T-helper 1 cell treated with Interleukin-12 subunit alpha and Interleukin-12 subunit beta and Interleukin-4 antibody, amounts not matched to agents 30 μg/mL and 1 μg/mL, for 36 hours (primary cell): Measurements from ENCODE around the gene PRKAG2.
"Not testable (repeated sequence)": the region's sequence is repeated elsewhere in the genome, so short reads cannot be mapped to it uniquely, and the experiment has no call there.

Experiments
- H3K27ac Mint-ChIP-seq: one replicate; pipeline ENCODE4 v1.8.0; 2021; ENCODE audit warnings: mild to moderate bottlenecking, mixed read lengths
- H3K27me3 Mint-ChIP-seq: one replicate; pipeline ENCODE4 v1.8.0; 2021; ENCODE audit warnings: low read depth, mixed read lengths
- H3K36me3 Mint-ChIP-seq: one replicate; pipeline ENCODE4 v1.8.0; 2021; ENCODE audit warnings: low read depth, mixed read lengths
- H3K4me1 Mint-ChIP-seq: one replicate; pipeline ENCODE4 v1.8.0; 2021; ENCODE audit warnings: low read depth, mixed read lengths
- H3K4me3 Mint-ChIP-seq: one replicate; pipeline ENCODE4 v1.8.0; 2021; ENCODE audit warnings: mild to moderate bottlenecking, moderate library complexity, mixed read lengths
- H3K9me3 Mint-ChIP-seq: one replicate; pipeline ENCODE4 v1.8.0; 2021; ENCODE audit warnings: mixed read lengths

PRKAG2 gene

GRCh38 chr7:151790830-151791620 lies 85.9 kb downstream of the PRKAG2 start:
- Mint-ChIP-seq H3K4me1 (no peaks in the 10 kb centered on the region), H3K27ac (no peak overlapping the region), H3K4me3 (no peak overlapping the region), H3K36me3 (no peaks in the 10 kb centered on the region), H3K27me3 (no peaks in the 10 kb centered on the region), H3K9me3 (no peaks in the 10 kb centered on the region)

GRCh38 chr7:151790095-151790829 lies 86.7 kb downstream of the PRKAG2 start:
- no peaks in the 10 kb centered on the region for H3K36me3 Mint-ChIP-seq
- H3K27ac Mint-ChIP-seq, result no peak overlapping the region
- H3K4me3 Mint-ChIP-seq, result no peak overlapping the region
- H3K27me3 Mint-ChIP-seq, result no peaks in the 10 kb centered on the region
- no peaks in the 10 kb centered on the region for H3K4me1 Mint-ChIP-seq
- no peaks in the 10 kb centered on the region for H3K9me3 Mint-ChIP-seq

GRCh38 chr7:151789380-151789947 lies 87.5 kb downstream of the PRKAG2 start:
- no peaks in the 10 kb centered on the region for H3K27me3 Mint-ChIP-seq
- no peaks in the 10 kb centered on the region for H3K4me1 Mint-ChIP-seq
- no peak overlapping the region for H3K27ac Mint-ChIP-seq
- no peaks in the 10 kb centered on the region for H3K36me3 Mint-ChIP-seq
- H3K9me3 Mint-ChIP-seq, result no peaks in the 10 kb centered on the region
- no peak overlapping the region for H3K4me3 Mint-ChIP-seq

GRCh38 chr7:151787348-151787747 lies 89.6 kb downstream of the PRKAG2 start:
- peaks cover 3% of the 10 kb centered on the region for H3K4me1 Mint-ChIP-seq
- no peak overlapping the region for H3K27ac Mint-ChIP-seq
- no peak overlapping the region for H3K4me3 Mint-ChIP-seq
- H3K27me3 Mint-ChIP-seq, result peaks cover 4% of the 10 kb centered on the region
- no peaks in the 10 kb centered on the region for H3K9me3 Mint-ChIP-seq
- no peaks in the 10 kb centered on the region for H3K36me3 Mint-ChIP-seq

GRCh38 chr7:151786936-151787335 lies 90.0 kb downstream of the PRKAG2 start:
- H3K9me3 Mint-ChIP-seq, result no peaks in the 10 kb centered on the region
- H3K4me1 Mint-ChIP-seq, result peaks cover 3% of the 10 kb centered on the region
- no peak overlapping the region for H3K27ac Mint-ChIP-seq
- H3K27me3 Mint-ChIP-seq, result peaks cover 4% of the 10 kb centered on the region
- H3K36me3 Mint-ChIP-seq, result no peaks in the 10 kb centered on the region
- no peak overlapping the region for H3K4me3 Mint-ChIP-seq

- no peak overlapping the region for H3K4me3 Mint-ChIP-seq
- H3K4me1 Mint-ChIP-seq, result peaks cover 3% of the 10 kb centered on the region
- H3K27ac Mint-ChIP-seq, result no peak overlapping the region
- no peaks in the 10 kb centered on the region for H3K36me3 Mint-ChIP-seq
- no peaks in the 10 kb centered on the region for H3K9me3 Mint-ChIP-seq
- peaks cover 4% of the 10 kb centered on the region for H3K27me3 Mint-ChIP-seq
Observed at GRCh38 chr7:151786241-151786640, 90.7 kb downstream of the PRKAG2 start.

GRCh38 chr7:151785681-151785965 lies 91.3 kb downstream of the PRKAG2 start:
- H3K4me1 Mint-ChIP-seq, result peaks cover 3% of the 10 kb centered on the region
- no peak overlapping the region for H3K27ac Mint-ChIP-seq
- H3K36me3 Mint-ChIP-seq, result no peaks in the 10 kb centered on the region
- peaks cover 4% of the 10 kb centered on the region for H3K27me3 Mint-ChIP-seq
- H3K4me3 Mint-ChIP-seq, result no peak overlapping the region
- no peaks in the 10 kb centered on the region for H3K9me3 Mint-ChIP-seq

GRCh38 chr7:151784853-151785680 lies 91.8 kb downstream of the PRKAG2 start:
- Mint-ChIP-seq H3K4me3 (no peak overlapping the region), H3K27ac (no peak overlapping the region), H3K4me1 (peaks cover 3% of the 10 kb centered on the region), H3K27me3 (peaks cover 4% of the 10 kb centered on the region), H3K36me3 (no peaks in the 10 kb centered on the region), H3K9me3 (no peaks in the 10 kb centered on the region)

GRCh38 chr7:151783958-151784575 lies 92.8 kb downstream of the PRKAG2 start:
- H3K4me3 Mint-ChIP-seq, result no peak overlapping the region
- H3K27ac Mint-ChIP-seq, result no peak overlapping the region
- H3K36me3 Mint-ChIP-seq, result no peaks in the 10 kb centered on the region
- peaks cover 4% of the 10 kb centered on the region for H3K27me3 Mint-ChIP-seq
- H3K9me3 Mint-ChIP-seq, result no peaks in the 10 kb centered on the region
- peaks cover 3% of the 10 kb centered on the region for H3K4me1 Mint-ChIP-seq

- peaks cover 3% of the 10 kb centered on the region for H3K4me1 Mint-ChIP-seq
- peaks cover 4% of the 10 kb centered on the region for H3K27me3 Mint-ChIP-seq
- H3K36me3 Mint-ChIP-seq, result no peaks in the 10 kb centered on the region
- no peaks in the 10 kb centered on the region for H3K9me3 Mint-ChIP-seq
- no peak overlapping the region for H3K27ac Mint-ChIP-seq
- H3K4me3 Mint-ChIP-seq, result peak overlapping the region; percentile 62
Observed at GRCh38 chr7:151782598-151783448, 94.1 kb downstream of the PRKAG2 start.

- not testable (repeated sequence) for H3K27ac Mint-ChIP-seq, H3K9me3 Mint-ChIP-seq
Observed at GRCh38 chr7:151782256-151782597, 94.7 kb downstream of the PRKAG2 start.

GRCh38 chr7:151781161-151781845 lies 95.6 kb downstream of the PRKAG2 start:
- peaks cover 3% of the 10 kb centered on the region for H3K4me1 Mint-ChIP-seq
- H3K27ac Mint-ChIP-seq, result no peak overlapping the region
- no peaks in the 10 kb centered on the region for H3K9me3 Mint-ChIP-seq
- peaks cover 4% of the 10 kb centered on the region for H3K27me3 Mint-ChIP-seq
- no peak overlapping the region for H3K4me3 Mint-ChIP-seq
- H3K36me3 Mint-ChIP-seq, result no peaks in the 10 kb centered on the region

More at GRCh38 chr7:151782256-151782597, 94.7 kb downstream of the PRKAG2 start:
- H3K4me3 Mint-ChIP-seq, H3K36me3 Mint-ChIP-seq, H3K4me1 Mint-ChIP-seq, H3K27me3 Mint-ChIP-seq: not testable (repeated sequence)

GRCh38 chr7:151780631-151781030 lies 96.3 kb downstream of the PRKAG2 start:
- Mint-ChIP-seq H3K27me3 (peaks cover 4% of the 10 kb centered on the region), H3K4me1 (peaks cover 3% of the 10 kb centered on the region), H3K9me3 (no peaks in the 10 kb centered on the region), H3K27ac (no peak overlapping the region), H3K36me3 (no peaks in the 10 kb centered on the region), H3K4me3 (no peak overlapping the region)
